HG02571 (cell line): ENCODE measurements around the gene FKBP9.
"Not testable (repeated sequence)": the region's sequence is repeated elsewhere in the genome, so short reads cannot be mapped to it uniquely, and the experiment has no call there.

Source experiments
- ATAC-seq: cut with Tn5 transposase; IDR thresholded peaks from one replicate; pipeline ENCODE4 v1.9.1; 2021; ENCODE audit warnings: mild to moderate bottlenecking, moderate library complexity; ENCODE audit not compliant: unreplicated experiment

Gene FKBP9

GRCh38 chr7:32957326-32958045 lies at the start of gene FKBP9:
Gene FKBP9 (plus strand): TSS chr7:32957440. CDS start chr7:32957574, 134 bp downstream.
- peak; percentile 80 for ATAC-seq

DNA sequence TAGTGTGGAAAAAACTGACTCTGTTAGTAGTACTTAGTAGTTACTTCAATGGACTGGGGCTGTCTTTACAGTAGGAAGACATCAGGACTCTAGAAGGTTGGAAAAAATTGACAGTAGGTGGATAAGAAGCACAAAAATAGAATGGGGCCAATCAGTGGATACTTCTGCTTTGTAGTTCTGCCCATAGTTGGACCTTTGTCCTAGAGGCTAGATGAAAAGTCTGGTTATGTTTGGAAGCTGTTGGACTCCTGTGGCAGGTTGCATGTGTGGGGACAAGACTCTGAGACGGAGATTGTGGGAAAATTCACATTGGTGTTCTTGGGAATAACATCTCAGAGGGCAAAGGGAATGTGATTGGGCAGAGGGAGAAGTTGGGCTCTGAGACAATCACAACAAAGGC lies 47.0 kb upstream of the FKBP9 start:
- ATAC-seq, result no peak

GRCh38 chr7:32914184-32914583 lies 43.1 kb upstream of the FKBP9 start:
- ATAC-seq, result no peak

DNA sequence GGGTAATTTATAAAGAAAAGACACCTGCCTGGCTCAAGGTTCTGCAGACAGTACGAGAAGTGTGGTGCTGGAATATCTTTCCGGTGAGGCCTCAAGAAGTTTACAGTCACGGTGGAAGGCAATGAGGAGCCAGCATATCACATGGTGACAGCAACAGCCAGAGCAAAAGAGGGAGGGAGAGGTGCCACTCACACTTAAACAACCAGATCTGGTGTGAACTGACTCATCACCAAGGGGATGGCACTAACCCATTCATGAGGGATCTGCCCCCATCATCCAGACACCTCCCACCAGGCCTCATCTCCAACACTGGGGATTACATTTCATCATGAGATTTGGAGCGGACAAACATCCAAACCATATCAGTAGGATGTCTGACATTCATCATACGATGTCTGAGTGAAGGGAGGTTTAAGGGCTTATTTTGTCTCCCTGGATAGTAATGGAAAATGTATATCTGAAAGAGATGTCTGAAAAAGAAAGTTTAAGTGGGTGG lies 42.2 kb upstream of the FKBP9 start:
- no peak for ATAC-seq

DNA sequence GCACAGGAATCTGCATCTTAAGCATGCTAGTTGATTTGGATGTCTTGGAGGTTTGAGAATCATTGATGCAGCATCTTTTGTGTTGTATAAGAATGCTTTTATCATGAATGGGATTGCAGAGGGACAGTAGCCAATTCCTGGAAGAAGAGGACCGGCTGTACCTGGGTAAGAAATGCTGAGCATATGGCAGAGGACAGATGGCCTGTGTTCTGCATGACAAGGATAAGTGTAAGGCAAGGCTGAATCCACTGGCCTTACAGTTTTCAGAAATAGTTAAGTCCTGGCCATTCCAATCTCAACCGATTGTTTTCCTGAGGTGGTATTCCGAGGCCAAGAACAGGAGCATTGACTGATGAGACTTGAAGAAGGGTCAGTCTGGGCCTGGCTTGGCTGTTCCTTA lies 41.2 kb upstream of the FKBP9 start:
- no peak for ATAC-seq

DNA sequence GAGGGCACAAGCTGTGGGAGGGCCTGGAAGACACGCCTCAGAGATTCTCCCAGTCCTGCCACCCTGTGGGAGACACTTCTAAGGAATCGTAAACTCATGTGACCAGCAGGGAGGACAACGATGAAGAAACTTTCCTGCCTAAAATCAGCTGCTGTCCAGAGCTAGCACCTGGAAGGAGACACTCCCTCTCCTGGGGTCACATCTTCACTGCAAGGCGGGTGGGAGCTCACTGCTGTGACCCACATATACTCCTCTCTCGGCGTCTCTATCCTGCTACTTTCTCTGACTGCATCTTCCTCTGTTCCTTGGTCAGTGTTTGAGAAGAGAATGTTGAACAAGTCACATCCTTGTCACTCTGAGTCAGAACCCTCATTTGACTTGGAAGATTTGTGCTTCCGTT lies 40.2 kb upstream of the FKBP9 start:
- not testable (repeated sequence) for ATAC-seq

- ATAC-seq, result no peak
These were observed 35.3 kb upstream of the FKBP9 start for GRCh38 chr7:32921896-32922295.

DNA sequence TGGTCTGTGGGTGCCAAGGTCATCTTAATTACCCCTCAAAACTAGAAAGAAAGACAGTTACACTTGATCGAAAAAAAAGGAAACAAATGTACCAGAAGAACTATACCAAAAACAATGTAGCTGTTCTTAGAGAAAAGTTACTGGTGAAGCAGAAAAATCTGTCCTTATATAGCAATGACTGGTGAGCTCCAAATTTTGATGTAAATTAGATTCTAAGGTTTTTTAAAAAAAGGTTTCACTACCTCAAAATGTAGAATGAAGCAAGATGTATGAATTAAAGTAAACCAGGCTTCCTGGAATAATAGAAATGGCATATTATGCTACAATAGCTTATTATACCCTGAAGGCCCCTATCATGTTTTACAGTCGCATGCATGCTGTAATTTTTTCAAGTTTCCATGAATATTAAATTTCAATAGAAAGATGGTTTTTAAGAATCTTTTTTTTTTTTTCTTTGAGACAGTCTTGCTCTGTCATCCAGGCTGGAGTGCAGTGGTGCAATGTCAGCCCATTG lies 28.4 kb upstream of the FKBP9 start:
- no peak for ATAC-seq

GRCh38 chr7:32929430-32930143 lies 27.7 kb upstream of the FKBP9 start:
- ATAC-seq, result no peak

DNA sequence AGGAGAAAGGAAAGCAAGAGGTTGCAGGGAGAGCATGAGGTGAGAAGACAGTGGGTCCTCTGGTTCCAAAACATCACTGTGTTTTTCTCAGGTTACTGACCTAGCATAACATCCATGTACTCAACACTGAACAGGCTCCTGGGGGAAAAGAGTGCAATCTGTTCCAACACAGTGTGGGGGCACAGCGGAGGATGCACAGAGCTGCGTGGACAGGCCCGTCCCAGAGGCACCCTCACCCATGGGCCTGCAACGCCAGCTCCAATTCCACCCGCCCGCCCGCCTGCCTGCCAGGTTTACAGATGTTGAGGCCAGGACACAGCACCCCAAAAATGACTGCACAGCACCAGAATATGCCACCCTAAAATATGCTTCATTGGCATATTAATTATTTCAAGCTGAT lies 26.9 kb upstream of the FKBP9 start:
- ATAC-seq, result no peak

DNA sequence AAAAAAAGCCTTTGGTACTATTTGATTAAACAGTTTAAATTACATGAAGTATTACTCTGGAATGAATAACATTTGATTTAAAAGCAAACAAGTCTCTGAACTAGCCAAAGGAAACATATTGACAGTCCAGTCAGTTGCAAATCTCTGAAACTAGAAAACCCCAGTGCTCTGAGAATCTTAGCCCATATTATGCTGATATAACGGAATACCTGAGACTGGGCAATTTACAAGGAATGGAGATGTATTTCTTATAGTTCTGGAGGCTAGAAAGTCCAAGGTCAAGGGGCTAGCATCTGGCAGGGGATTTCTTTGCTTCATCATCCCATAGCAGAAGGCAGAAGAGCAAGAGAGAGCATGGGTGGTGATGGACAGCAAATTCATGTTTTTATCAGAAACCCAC lies 21.7 kb upstream of the FKBP9 start:
- no peak for ATAC-seq

GRCh38 chr7:32936689-32937088 lies 20.6 kb upstream of the FKBP9 start:
- ATAC-seq, result no peak

DNA sequence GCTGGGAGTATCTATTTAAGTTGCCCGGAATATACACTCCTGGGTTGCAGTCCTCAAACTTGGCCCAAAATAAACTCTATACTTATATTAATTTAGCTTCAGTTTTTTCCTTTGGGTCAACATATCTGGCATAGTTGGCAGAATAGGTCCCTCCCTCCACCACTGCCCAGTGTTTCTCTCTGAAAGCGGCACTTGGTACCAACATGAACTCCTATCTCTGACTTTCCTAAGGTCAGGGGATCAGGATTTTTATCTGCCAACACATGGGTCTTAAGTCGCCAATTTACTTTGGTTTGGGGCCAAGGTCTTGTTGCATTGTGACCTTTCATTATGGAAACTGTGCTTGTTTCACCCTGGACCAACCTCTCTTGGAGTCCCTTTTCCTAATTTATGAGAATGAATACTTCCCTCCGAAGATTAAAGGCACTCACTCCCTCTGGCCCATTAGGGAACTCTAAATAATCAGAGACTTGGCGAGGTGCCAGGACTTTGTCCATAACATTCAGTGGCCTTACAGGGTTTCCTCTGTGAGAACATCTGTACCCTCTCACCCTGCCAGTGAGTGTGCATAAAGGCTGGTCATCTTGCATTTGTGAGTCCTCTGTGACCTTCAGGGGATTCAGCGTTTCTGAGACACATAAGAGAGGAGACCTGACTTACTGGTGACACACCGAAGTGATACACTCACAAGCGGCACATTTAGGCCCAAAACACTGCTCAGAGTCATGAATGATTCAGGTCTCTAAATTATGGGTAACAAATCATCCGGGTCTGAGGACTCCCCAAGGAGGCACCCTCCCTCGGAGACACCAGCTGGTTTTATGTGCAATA lies 19.7 kb upstream of the FKBP9 start:
- no peak for ATAC-seq

DNA sequence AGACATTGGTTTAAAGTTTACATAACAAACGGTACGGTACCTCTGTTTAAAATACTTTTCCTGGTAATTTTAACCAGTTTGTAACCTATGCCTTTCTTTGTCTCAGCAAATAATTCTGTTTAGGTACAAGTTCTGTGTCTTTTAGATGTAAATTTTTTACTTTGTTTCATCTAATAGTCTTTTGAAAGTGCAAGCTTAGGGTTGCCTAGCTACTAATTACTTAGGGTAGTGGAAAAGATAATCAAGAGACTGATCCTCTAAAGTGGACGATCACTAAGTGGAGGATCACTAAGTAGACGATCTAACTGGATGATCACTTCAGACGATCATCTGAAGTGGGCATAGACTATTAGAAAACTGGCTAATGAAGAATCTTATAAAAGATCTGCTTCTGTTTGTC lies 16.1 kb upstream of the FKBP9 start:
- no peak for ATAC-seq

DNA sequence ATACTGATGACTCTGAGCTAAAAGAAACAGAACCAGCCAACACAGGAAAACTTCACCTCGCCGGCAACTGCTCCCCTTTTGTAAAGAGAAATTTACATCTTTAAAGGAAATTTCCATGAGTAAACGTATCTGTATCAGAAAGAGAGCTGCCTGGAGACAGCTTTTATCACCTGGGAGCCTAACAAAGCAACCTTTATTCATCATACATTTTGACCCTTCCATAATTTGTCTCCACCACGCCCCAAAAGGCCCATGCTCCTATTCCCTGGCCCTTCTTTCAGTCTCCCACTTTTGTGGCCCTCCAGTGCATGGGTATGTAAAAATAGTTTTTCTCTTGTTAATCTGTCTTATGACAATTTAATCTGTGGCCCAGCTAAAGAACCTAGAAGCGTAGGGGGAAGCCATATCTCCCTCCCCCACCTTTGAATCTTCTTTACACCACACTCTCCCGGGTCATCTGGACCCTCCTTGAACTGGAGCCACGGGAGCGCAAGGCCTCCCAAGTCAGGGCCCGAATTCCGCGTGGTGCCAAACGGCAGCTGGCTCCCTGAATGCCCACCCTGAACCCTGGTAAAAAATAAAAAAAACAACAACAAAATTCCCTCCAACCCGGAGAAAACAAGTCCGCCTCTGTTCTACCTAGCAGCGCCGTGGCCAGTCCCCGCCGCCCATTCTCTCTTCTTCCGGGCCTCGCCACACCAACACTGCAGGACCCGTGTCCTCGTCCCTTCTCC lies 15.4 kb upstream of the FKBP9 start:
- ATAC-seq, result peak; percentile 4

DNA sequence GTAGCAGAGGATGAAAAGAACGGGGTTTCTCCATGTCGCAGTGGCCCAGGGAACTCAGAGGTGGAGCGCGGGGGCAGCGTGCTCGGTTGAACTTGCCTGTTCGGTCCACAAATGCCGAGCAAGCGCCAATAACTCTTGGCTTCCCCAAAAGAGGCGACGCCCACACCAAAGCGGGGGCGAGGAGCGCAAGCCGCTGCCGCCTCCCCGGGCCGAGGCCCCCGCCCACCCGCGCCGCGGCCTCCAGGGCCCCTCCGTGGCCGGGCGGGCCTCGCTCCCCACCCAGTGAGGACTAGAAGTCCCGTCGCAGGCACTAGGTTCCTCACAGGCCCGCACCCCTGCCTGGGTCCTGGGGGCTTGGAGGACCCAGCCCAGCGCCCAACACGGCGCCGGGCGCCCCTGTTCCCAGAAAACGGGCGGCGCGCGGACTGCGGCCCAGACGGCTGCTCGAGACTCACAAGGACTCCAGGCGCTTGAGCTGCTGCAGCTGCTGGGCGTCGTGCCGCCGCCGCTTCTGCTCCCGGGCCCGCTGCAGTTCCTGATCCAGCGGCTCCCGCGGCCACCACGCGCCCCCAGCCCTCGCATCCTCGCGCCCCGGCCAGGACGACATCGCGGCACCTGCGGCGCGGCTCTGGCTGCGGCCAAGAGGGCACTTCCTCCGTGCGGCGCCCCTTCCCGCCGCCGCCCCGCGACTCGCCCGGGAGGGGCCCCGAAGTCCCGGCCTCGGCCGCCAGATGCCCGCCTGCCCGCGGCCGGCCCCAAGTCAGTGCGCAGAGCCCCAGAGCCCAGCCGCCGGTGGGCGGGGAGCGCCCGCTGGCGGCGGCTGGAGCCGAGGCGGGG lies 14.6 kb upstream of the FKBP9 start:
- peak; percentile 86 for ATAC-seq

DNA sequence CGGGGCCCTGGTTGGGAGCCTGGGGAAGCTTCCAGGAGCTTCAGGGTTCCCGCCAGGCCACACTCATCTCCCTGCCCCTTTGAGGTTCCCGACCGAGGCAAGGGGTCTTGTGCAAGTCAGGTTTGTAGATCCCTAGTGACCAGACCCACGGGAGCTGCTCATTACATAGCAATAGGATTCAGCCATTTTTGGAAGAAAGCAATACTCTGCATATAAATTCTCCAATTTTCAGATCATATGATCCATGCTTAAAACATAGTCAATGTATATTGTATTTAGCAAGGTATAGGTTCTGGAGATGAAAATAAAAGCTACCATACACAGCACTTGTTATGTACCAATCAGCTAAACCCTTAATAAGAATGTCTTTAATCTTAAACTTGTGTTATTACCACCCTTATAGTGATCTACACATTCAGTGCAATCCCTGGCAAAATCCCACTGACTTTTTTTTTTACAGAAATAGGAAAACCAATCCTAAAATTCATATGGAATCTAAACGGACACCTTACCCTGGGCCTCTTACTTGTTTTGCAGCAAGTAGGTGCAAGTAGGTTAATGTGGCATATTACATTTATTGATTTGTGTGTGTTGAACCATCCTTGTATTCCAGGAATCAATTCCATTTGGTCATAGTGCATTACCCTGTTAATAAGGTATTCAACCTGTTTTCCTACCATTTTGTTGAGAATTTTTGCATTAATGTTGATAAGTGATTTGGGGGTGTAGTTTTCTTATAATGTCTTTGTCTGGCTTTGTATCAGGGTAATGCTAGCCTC lies 13.8 kb upstream of the FKBP9 start:
- no peak for ATAC-seq

DNA sequence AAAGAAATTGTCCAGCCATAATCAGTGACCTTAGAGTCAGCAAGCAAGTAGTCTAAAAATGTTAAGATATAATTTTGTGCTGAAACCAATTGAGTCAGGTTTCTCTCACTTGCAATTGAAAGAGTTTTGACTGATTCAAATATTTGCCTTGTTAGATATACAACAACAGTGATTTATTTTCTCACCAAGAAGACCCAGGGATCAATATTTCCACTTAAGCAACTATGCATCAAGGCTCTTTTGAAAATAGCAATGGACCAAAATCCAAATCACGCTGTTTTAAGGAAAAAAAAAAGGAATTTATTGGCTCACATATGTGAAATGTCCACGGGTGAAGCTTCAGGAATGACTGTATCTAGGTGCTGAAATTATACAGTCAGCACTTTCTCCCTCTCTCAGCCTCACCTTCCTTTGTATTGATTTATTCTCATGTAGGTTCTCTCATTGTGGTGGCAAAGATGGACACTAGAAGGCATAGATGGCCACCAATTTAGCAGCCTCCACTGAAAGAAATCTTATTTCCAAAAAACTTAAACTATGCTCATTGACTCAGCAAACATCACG lies 9.7 kb upstream of the FKBP9 start:
- ATAC-seq, result no peak

GRCh38 chr7:32948202-32948601 lies 9.0 kb upstream of the FKBP9 start:
- ATAC-seq, result no peak
